HG02642 (cell line): Measurements from ENCODE around the gene CACNA1D.

Experiments used
- ATAC-seq: cut with Tn5 transposase; IDR thresholded peaks from one replicate; pipeline ENCODE4 v1.9.1; 2021; ENCODE audit warnings: mild to moderate bottlenecking; ENCODE audit not compliant: unreplicated experiment, poor library complexity

The CACNA1D gene

DNA sequence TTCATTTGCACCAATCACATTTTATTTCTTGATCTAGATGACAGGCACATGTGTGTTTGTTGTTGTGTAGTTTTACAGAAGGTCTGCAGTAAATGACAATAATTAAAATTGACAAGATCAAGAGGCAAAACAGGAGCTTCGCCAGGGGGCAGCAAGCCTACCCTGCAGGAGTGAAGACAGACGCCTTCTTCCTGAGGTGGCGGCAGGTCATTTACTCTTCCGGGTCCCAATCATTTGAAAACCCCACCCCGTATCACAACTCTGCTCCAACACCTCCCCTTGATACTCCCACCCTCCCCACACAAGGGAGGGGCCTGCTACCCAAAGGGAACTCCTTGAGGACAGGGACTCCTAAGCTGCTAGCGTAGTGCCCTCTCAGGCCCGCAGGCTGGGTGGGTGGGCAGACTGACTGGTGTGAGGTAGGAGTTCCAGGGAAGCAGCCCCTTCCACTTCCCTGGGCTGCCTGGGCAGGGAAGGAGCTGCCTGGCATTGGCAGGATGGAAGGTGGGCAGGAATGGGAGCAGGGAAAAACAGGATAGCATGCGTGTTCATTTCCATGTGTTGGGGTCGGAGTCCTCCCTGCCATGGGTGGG is 338.7 kb downstream of the CACNA1D start:
- no peak for ATAC-seq

DNA sequence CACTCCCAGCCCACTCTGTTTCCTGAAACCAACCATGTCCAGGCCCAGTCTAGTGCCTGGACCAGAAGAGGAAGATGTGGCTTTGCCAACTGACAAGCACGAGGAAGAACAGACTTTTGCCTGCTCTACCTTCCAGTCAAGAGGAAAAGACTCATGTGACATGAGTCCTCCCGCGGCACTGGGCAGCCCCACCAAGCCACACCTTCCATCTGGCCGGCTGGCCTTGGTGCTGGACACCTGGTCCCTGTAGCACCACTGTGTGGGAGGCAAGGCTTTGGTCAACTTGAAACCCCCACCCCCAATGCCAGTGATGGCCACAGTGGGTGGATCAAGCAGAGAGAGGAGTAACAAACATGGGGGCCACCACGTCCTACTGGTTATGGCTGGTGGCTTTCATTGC is 339.3 kb downstream of the CACNA1D start:
- no peak for ATAC-seq

DNA sequence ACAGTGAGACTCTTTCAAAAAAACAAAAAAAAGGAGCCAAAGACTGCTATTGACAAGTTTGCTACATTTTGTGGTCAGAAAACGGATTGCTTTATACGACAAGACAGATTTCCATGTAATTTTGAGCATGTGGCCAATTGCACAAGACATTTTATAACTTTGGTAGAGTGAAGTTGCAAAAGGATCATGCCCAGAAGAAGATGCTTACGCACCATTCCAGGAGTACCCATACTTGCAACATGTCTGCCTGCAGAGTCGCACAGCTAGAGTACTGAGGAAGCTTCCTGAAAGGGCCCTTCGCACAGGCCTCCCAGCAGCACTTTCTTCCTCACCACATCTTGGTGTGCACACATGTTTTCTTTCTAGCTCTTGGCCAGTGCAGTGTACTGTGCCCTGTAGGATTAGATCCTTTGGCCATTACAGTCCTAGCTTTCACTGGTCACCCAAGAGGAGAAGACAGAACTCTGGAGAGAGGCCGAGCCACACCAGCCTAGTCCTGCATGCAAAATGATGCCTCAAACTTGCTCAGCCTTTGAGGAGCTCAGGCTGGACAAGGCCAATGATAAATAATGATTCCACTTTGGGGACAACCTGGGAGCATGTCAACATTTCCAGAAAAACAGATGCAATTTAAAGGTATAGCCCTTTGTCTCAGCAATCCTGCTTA is 340.2 kb downstream of the CACNA1D start:
- no peak for ATAC-seq

DNA sequence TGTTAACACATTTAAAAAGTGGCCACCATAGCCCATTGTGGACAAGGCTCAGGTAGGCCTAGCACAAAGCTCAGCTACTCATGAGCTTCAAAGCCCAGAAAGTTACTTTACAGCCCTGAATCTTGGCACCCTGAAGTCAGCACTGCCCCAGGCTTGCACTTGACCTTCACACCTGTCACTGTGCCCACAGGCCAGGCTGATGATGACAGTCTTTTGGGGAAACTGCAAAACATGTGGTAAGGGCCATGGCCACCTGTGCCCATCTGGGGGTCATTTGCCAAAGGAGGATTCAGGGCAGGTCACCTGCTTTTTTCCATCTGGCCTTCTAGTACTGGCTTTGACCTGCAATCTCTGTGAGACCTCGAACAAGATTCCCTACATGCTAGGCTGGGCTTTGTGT is 340.8 kb downstream of the CACNA1D start:
- no peak for ATAC-seq

DNA sequence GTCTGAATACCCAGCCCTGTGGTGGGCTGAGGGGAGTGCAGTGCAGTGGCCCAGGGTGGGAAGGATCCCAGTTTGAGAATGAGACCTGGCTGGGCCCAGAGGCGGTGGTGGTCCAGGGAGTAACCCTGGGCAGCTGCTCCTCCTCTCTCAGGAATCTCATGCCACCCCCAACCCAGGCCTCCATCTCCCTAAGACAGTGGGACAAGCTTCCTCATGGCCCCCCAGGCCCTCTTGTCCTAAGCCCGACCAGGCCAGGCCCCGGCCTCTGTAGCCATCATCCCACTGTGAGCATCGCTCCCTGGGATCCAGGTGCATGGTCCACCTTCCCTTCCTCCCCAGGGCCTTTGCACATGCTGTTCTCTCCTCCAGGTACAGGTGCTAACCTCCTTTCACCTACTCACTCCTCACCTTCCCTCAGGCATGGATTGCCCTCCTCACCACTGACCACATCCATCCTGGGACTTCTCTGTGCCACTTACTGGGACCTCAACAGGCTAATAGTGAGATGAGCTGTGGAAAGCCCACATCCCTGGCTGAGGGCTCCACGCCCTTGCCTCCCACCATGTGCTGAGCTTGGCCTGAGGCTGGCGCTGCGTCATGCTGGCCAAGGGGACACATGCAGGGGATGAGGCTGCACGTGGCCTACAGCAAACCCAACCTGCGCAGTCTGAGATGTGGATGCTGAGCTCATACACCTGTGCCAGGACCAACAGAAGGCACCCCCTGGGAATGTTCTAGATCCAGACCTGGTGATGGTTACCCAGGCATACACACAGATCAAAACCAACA is 341.9 kb downstream of the CACNA1D start:
- ATAC-seq, result no peak

DNA sequence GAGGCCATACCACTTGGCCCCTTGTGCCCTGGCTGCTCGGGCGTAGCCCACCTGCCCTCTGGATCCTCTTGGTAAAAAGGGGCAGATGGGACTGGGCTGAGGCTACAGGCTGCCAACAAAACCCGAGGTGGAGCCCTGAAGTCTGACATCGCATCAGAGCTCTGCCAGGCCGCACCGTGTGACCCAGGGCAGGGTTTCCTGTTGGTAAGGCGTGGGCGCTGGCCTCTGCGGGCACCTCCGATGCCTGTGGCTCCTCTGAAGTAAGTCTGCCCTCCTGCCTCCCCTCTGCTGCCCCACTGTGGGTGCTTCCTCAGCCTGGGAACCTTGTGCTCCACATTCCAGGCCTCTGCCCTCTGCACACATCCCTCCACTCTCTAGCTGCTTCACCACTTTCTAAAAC is 342.9 kb downstream of the CACNA1D start:
- ATAC-seq, result no peak

DNA sequence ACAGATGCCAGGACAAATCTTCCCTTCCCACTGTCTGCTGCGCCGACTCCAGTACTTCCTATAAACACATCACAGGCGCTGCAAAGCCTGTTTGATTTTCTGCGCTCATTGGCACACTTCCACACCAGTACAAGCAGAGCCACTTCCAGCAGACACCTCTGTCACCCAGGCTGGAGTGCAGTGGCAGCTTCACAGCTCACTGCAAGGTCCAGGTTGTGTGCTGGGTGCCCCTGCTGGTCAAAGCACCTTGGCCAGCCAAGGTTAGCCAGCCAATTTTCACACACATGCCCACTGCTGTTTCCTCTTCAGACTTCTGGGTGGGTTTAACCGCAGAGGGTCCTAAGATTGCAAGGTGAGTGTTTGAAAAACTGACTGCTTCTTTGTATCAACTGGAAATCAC is 346.9 kb downstream of the CACNA1D start:
- ATAC-seq, result no peak

DNA sequence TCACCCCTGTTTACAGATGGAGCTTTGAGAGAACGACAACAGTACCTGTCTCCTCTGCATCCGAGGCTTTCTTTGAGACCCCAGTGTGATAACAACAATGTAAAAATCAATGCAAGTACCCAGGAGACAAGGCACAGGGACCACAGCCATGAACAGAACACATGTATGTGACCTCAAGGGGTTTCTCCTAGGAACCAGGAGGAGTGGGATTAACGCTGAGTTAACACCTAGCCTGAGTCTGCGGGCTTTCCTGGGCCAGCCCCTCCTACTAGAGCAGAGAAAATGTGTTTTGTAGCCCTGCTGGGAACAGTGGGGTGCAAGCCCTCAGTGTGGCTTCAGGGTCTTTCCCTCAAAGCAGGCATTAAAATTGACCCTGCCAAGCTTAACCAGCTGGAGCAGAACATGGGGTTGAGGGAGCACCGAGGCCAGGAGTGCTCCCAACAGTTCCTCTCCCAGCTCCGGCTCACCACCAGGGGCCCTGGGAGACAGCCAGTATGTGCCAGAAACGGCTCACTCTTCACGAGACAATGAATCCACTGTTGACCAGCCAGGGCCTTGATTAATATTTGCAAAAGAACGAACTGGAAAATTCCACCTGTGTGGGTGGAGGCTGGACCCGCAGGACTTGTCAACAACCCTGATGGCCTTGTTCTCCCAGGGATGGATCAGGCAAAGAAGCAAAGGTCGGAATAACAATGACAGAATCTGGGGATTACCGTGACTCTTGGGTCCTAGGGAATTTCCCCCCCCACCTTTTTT is 348.2 kb downstream of the CACNA1D start:
- no peak for ATAC-seq

DNA sequence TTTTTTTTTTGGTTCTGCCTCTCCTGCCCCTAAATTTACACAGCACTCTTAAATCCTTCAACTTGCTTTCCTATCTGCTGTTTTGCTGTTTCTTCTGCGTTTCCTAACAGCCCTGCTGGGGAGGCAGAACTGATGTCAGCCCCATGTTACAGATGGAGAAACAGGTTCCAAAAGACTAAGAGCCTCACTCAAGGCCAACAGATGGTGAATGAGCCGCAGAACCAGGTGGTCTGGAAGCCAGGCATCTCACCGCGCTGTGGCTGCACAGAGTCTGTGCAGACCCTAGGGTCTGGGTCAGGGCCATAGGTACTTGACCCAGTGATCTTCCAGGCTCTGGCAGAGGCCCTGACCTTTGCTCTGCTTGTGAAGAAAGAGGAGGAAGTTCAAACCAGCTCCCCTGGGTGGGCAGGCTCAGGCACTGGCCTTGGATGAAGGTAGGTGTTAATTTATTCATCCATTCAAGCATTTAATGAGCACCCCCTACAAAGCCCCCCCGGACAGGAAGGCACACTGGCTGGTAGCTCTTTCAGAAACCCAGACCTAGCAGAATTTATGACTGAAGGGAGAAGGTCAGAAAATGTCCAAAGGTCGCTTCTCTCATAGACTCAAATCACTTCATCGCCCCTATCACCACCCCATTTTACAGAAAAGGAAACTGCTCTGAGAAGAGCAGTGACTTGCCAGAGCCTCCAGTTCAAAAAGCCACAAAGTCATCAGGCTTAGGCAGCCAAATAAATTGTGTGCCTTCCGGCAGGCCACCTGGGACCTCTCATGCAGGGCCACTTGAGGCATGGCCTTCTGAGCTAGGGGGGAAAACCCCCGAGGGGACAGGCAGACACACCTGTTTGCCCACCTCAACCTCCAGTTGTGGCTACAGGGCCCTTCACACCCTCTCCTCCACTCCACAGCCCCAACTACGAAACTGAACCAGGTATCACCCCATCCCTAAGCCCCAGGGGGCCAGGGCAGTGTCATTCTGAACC is 349.1 kb downstream of the CACNA1D start:
- ATAC-seq, result peak; percentile 38

DNA sequence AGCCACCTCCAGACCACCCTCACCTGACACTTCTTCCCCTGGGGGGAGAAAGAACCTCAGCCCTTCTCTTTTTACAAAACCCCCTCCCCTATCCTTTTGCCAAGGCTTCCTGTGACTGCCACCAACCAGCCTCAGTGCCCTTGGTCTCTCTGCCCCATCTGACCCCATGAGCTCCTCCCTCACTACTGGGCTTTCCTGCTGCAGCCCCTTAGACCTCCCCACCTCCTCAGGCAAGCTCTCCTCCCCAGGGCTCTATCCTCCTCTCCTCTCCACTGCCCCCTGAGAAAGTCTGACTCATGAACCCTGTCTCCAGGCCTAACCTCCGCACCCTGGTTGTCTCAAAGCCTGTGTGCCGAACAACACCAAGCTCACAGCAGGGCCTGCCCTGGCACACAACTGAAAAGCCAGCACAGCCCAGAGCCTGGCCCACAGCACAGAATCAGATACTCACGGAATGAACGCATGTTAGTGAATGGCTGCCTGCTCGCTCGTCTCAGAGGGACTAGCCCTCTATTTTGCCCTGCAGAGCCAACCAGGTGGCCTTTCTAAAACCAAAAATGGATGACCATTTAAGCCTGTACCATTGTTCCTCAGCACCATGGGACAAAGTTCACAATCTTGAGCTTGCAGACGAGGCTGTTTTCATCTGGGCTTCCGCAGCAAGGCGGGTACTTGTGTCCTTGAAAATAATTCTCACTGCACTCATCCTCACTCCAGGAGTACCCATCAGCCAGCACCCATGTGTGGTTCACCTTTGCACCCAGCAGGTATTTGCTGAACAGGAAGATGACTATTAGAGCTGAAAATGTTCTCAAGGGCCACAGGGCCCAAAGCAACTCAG is 350.1 kb downstream of the CACNA1D start:
- peak; percentile 7 for ATAC-seq

DNA sequence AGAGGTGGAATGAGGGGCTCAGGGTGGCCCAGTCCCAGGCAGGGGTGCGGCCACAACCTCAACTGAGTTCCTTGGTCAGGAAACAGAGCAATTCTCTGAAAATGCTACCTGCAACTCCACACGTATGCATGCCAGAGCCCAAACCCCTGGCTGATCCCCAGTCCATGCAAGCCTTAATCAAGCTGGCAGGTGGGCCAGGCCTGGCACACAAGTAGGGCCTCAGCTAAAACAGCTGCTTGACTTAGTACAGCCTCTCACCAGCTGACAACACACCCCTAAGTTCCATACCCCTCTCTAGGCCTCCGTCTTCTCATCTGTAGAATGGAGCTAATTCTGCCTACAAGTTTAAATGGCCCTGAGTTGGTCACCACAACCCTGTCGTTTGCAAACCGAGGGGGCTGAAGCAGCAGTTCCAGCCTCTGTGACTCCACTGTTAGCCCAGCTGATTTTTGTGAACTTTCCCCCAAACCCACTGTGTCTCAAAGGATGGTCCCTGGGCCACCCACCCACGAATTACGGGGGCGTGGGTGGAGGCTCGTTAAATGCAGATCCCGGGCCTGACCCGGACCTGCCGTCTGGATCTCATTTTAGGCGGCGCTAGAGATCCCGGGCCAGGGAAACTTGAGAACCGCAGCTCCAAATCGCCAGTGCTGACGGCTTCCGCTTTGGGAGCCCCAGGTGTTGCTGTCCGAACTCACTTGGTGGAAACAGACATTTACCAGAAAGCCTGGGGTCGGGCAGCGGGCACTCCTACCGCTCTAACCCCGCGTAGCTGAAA is 350.9 kb downstream of the CACNA1D start:
- ATAC-seq, result peak; percentile 21

DNA sequence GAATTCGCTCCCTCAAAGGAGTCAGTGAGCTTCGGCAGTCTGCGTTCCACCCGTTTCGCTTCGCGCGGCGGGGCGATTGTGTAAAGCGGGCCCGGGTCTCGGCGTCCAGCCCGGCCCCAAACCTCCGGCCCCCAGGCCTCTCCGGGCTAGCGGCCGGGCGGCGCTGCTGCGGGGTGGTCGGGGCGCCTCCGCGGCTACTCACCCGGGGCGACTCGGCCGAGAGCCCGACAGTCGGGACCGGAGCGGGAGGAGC is 351.4 kb downstream of the CACNA1D start:
- no peak for ATAC-seq

DNA sequence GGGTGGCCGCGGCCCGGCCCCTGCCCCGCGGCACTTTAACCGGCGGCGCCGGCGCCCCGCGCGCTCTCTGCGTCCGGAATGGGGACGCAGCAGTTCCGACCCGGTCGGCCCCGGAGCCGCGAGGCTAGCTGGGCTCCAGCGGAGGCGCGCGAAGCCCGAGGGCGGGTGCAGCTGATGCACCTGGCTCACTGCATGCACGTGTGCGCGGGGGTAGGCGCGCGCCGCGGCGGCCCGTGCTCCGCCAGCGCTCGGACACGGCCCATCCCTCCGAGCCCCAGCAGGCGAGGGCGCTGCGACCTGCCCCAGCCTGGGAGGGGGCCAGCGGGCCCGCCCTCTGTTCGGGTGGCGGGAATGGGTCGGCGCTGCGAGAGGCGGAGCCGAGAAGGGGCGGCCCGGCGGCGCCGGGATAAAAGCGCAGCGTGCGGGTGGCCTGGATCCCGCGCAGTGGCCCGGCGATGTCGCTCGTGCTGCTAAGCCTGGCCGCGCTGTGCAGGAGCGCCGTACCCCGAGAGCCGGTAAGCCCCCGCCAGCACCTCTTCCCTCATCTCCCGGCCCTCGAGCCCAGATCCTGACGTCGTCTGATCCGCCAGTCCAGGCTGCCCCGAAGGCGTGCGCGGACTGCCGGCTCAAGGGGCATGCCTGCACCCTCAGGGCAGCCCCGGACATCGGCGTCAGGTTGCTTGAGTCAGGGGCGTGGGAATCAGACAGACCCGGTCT is 351.9 kb downstream of the CACNA1D start, which contains the start of the genes CHDH and IL17RB:
CHDH (minus strand) TSS at position 286 of the 717 bp plus-strand sequence. CDS start 22,411 bp downstream, outside the sequence.
IL17RB (plus strand) TSS at position 435 of the 717 bp plus-strand sequence; CDS start at position 456, 21 bp downstream.
- ATAC-seq, result peak; percentile 51

DNA sequence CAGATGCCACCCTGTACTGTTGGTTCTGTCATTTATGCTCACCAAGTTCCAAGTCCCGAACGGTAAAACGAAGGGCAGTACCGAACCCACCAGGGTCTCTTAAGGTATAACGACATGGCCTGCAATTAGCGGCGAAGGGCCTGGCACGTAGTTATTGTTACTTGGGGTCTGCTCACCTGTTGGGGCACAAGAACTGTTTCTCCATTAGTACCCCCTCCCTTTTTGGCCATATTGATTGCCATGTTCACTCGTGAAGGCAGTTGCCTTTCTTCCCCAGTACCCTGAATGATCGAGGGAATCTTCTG is 352.4 kb downstream of the CACNA1D start:
- no peak for ATAC-seq

DNA sequence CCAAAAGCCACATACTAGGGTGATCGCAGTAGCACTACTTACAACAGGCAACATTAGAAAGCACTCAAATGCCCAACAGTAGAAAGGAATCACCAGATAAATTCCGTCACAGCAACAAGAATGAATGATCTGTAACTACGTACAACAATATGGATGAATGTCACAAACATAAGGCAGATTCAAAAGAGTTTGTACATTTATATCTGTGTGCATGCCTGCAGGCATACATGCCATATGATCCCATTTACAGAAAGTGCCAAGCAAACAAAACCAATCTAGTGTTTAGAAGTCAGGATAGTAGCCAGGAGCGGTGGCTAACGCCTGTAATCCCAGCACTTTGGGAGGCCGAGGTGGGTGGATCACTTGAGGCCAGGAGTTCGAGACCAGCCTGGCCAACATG is 355.5 kb downstream of the CACNA1D start:
- no peak for ATAC-seq

DNA sequence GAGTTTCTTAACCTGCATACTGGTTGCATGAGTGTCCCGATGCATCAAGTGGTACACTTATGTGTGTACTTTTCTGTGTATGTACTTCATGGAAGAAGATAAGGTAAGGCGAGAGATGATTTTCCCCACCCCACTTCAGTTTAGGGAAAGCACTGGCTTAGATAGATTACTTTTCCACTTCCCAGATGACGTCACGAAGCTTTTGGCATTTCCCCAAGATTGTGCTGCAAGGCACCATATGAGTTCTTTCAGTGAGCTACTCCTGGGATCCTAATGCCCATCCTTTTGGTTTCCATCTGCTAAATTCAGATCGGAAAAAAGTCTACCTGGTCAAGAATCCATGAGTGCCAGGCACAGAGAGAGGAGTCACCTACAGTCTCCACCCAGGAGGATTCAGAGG is 356.5 kb downstream of the CACNA1D start:
- ATAC-seq, result no peak

DNA sequence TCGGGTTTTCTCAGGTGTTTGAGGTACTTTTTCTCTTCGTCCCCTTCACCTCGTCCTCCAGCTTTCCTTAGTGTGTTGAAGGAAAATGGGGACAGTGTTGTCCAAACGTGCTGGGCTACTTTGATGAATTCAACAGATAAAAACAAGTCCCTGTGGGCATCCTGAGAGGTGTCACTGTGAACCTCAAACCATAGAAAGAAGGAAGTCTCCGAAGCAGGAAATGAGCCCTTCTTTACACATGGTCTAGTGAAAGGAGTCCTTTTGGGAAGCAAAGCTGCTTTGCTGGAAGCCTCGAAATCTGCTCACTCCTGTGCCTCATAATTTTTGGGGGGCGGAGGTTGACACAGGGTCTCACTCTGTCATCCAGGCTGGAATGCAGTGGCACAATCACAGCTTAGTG is 362.6 kb downstream of the CACNA1D start:
- ATAC-seq, result no peak
